ACHN (cell line): ENCODE measurements around the gene STXBP2.

ENCODE experiments used
- DNase-seq: peaks from one replicate; pipeline ENCODE4 v3.0.0-alpha.2; 2015
- in situ Hi-C: cut with HindIII; loops from 2 replicates; pipeline ENCODE4 v1.10.0; 2017; ENCODE audit warnings: low sequenced_read_pairs, low pct_ligation_motif_present, low pct_unique_long_range_greater_than_20kb

STXBP2 gene

GRCh38 chr19:7644550-7644877, 7.6 kb downstream of the STXBP2 start:
- in situ Hi-C loops, result no loop called here
- DNase-seq, result no peak

DNA sequence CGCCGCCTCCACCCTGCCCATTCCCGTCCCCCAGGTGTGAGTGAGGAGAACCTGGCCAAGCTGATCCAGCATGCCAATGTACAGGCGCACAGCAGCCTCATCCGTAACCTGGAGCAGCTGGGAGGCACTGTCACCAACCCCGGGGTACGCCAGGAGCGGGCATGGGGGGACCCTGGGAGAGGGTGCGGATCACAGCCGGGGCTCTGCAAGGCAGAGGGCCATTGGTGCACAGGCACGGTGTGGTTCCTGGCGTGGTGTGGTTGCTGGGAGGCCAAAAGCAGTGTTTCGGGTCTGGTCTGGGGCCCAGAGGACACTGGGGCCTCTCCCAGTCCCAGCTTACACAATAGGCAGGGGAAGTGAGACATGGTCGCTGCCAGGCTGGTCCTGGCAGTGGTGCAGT, 8.3 kb downstream of the STXBP2 start:
- no peak for DNase-seq
- in situ Hi-C loops, result no loop called here

DNA sequence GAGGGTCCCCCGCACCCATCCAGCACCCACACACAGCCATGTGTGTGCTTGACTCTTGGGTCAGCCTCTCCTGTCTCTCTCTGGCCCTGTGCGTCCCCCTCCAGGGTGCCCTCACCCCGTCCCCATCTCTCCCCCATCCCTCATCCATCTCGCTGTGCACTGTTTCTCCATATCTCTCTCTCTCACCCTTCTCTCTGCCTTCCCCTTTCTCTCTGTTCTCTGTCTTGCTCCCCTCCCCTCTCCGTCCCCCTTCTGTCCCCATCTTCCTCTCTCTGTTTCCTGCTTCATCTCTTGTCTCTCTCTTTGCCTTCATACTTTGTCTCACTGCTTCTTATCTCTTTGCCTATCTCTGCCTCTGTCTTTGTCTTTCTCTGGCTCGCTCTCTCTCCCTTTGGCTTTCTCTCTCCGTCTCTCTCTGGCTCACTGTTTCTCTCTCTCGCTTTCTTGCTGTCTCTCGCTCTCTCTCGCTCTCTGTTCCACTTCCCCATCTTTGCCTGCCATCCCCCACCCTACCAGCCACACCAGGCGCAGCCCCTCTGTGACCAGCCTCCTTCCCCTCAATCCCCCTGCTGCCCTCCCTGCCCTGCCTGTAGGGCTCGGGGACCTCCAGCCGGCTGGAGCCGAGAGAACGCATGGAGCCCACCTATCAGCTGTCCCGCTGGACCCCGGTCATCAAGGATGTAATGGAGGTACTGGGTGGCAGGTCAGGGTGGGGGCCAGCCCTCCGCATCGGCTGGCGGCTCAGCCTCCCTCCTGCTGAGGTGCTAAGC, 8.9 kb downstream of the STXBP2 start:
- DNase-seq, result no peak
- in situ Hi-C loops, result no loop called here

- no peak for DNase-seq
- in situ Hi-C loops, result no loop called here
Measured at GRCh38 chr19:7646426-7646700, 9.5 kb downstream of the STXBP2 start.

- DNase-seq, result no peak
- in situ Hi-C loops, result no loop called here
Measured at GRCh38 chr19:7647156-7647555, 10.2 kb downstream of the STXBP2 start.

DNA sequence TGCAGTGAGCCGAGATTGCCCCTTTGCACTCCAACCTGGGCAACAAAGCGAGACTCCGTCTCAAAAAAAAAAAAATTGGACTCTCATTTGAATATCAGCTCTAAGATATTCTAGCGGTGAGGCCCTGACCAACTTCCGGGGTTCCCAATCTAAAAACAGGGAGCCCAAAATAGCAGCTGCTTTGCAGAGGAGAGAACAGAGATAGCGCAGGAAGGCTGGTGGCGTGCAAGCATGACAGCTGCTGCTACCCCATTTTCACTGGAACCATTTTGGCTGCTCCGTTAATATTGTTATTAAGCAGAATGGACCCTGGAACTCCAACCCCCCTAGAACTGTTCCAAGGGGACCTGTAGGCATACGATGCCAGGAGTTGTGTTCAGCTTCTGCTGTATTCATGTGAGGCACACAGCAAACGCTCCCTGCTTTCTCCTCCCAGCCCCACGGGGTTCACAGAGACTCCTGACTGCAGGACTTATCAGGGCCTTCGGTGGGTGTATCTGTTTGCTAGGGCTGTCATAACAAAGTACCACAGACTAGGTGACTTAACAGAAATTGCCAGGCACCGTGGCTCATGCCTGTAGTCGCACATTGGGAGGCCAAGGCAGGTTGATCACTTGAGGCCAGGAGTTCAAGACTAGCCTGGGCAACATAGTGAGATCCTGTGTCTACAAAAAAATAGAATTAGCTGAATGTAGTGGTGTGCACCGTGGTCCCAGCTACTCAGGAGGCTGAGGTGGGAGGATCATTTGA, 11.5 kb downstream of the STXBP2 start:
- DNase-seq, result no peak
- in situ Hi-C loops, result no loop called here

DNA sequence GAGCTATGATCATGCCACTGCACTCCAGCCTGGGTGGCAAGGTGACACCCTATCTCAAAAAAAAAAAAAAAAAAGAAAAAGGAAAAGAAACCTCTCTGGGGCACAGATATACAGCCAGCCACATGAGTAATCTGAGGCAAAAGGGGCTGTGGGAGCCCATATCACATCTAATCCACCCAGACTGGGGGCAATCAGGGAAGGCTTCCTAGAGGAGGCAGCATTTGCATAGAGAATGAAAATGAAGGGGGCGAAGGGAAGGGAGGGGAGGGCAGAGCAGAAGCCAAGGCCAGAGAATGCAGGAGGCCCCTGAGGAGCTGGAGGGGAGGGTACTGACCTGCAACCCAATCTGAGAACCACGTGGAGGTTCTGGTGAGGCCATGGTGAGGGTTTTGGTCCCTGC, 13.2 kb downstream of the STXBP2 start:
- in situ Hi-C loops, result no loop called here
- no peak for DNase-seq

- DNase-seq, result peak; percentile 63
- in situ Hi-C loops, result no loop called here
Measured at GRCh38 chr19:7652061-7652641, 15.2 kb downstream of the STXBP2 start.

- in situ Hi-C loops, result no loop called here
- DNase-seq, result no peak
Measured at GRCh38 chr19:7654401-7654800, 17.5 kb downstream of the STXBP2 start.

DNA sequence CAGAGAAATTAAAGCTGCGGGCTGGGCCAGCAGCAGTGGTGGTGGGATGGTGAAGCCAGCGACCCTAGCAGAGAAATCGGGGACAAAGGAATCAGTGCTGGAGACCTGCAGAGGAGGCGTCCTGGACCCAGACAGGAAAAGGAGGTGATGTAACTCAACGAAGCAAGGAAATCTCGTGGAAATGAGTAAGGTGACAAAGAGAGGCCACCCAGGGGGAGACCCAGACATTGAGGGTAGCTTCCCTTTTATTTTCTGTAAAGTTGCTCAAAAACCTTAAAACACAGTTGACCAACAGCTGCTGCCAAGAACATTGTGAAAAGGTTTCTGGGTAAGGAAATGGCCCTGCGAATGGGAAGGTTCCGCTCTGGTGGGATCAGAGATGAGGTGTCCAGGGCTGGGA, 18.7 kb downstream of the STXBP2 start:
- in situ Hi-C loops, result no loop called here
- DNase-seq, result no peak

GRCh38 chr19:7657131-7657751, 20.3 kb downstream of the STXBP2 start:
- DNase-seq, result no peak

GRCh38 chr19:7658219-7658686, 21.3 kb downstream of the STXBP2 start:
- no peak for DNase-seq
- in situ Hi-C loops, result no loop called here

More at GRCh38 chr19:7657131-7657751, 20.3 kb downstream of the STXBP2 start:
- in situ Hi-C loops, result no loop called here

- in situ Hi-C loops, result no loop called here
- no peak for DNase-seq
Measured at GRCh38 chr19:7661744-7662538, 25.0 kb downstream of the STXBP2 start.

DNA sequence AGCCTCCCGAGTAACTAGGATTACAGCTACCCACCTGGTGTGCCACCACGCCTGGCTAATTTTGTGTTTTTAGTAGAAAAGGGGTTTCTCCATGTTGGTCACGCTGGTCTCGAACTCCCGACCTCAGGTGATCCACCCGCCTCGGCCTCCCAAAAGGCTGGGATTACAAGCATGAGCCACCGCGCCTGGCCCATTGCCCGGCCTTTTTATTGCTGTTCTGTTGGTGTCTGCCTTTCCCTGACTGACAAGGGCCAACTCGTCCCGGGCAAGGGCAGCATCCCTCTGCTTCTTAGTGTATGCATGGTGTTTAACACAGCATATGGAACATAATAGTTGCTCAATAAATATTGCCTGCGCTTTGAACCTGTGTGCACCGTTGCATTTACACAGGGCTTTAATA, 25.7 kb downstream of the STXBP2 start:
- DNase-seq, result no peak
- in situ Hi-C loops, result no loop called here

DNA sequence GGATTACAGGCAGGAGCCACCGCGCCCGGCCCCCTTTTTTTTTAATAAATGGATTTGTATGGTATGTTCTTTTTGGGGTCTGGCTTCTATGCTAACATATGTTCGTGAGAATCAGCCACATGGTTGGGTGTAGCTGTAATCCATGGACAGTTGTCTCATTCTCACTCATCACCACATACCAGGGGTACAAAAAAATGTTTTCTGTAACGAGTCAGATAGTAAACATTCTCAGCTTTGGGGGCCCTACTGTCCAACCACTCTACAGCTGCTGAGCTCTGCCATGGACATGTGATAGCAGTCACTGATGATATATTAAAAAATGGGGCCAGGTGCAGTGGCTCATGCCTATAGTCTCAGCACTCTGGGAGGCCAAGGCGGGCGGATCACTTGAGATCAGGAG, 26.8 kb downstream of the STXBP2 start:
- in situ Hi-C loops, result no loop called here

GRCh38 chr19:7665076-7665475, 28.2 kb downstream of the STXBP2 start:
- in situ Hi-C loops, result no loop called here
- DNase-seq, result no peak

More for the DNA sequence above, 26.8 kb downstream of the STXBP2 start:
- DNase-seq, result no peak

DNA sequence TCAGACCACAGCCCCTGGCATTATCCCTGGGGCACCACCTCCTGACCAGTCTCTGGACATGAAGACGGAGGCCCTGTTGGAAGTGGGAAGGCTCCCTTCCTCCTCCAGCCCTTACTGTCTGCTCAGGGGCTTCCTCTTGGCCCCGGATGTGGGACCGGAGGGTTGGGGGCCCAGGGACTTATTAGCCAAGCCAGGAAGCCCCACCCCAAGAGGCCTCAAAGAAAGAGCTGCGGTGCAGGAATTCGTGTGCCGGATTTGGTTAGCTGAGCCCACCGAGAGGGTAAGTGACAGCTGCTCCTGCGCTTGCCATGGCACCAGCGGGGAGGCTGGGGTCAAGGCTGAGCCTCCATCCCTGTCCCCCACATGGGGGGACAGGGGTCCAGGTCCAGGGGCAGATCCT, 31.9 kb downstream of the STXBP2 start, which contains the start of gene RETN:
RETN (plus strand) TSS at position 208 of the 400 bp plus-strand sequence. CDS start 278 bp downstream, outside the sequence.
- no peak for DNase-seq
- in situ Hi-C loops, result no loop called here

- in situ Hi-C loops, result no loop called here
- no peak for DNase-seq
Measured at GRCh38 chr19:7669641-7670040, 32.7 kb downstream of the STXBP2 start.
